ENCODE results near the gene HLF. TPM values are rescaled to one million over a fixed set of nuclear protein-coding genes. Genes with fewer than 3 reads are reported as not detected.

HLF gene
- total and polyA plus RNA-seq, 4 donors: 2.0 to 12.4 (median 8.8) TPM

GRCh38 chr17:55229276-55229675, 35.5 kb upstream of the HLF start:
- Histone ChIP-seq H3K4me1 (ENCODE audit: control insufficient read depth in 1 of 2, insufficient read depth in 2 of 2, low read length in 2 of 2) (no peaks in the 10 kb centered on the region), H3K36me3 (ENCODE audit: control insufficient read depth in 1 of 2, insufficient read depth in 2 of 2, low read length in 1 of 2) (no peaks in the 10 kb centered on the region), H3K27me3 (ENCODE audit: control insufficient read depth in 1 of 2, insufficient read depth in 2 of 2, low read length in 1 of 2) (no peaks in the 10 kb centered on the region), H3K4me3 (ENCODE audit: low read length in 2 of 2) (no peak overlapping the region), H3K9me3 (ENCODE audit: control insufficient read depth, low read length) (no peaks in the 10 kb centered on the region), H3K27ac (ENCODE audit: low read depth in 1 of 2, low read length in 2 of 2) (no peak overlapping the region)
- 68 to 75% methylated on average over 2 of the region's 2 CpGs for WGBS, 2 donors
- DNase-seq (no peak), ATAC-seq (ENCODE audit: low FRiP score) (no peak)
- intact Hi-C loops (cut with DNase I): no loop called here

DNA sequence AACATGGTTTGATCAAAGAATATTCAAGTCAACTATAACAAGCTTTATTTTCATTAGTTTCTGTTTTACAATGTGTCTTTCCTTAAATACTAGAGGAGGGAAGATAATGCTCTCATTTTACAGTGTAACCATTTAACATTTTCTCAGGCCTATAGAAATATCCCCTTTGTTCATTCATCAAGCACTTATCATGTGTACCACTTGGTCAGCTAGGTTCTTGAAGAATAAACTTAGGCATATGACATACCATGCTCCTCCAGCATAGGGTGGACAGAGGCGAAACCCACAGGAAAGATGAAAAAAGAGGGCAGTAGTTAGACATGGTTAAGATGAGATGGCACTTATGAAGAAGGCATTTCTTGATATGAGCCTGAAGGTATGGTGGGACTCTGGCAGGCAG, 34.0 kb upstream of the HLF start:
- Histone ChIP-seq H3K4me3 (ENCODE audit: low read length in 2 of 2) (no peak overlapping the region), H3K4me1 (ENCODE audit: control insufficient read depth in 1 of 2, insufficient read depth in 2 of 2, low read length in 2 of 2) (no peaks in the 10 kb centered on the region), H3K27ac (ENCODE audit: low read depth in 1 of 2, low read length in 2 of 2) (no peak overlapping the region), H3K27me3 (ENCODE audit: control insufficient read depth in 1 of 2, insufficient read depth in 2 of 2, low read length in 1 of 2) (no peaks in the 10 kb centered on the region), H3K9me3 (ENCODE audit: control insufficient read depth, low read length) (no peaks in the 10 kb centered on the region), H3K36me3 (ENCODE audit: control insufficient read depth in 1 of 2, insufficient read depth in 2 of 2, low read length in 1 of 2) (no peaks in the 10 kb centered on the region)
- WGBS, 2 donors: 85 to 96% methylated on average over 1 of the region's 1 CpG
- ATAC-seq (ENCODE audit: low FRiP score) (no peak), DNase-seq (no peak)
- intact Hi-C loops (cut with DNase I): no loop called here

GRCh38 chr17:55233840-55234239, 30.9 kb upstream of the HLF start:
- DNase-seq: no peak
- Histone ChIP-seq H3K4me1 (ENCODE audit: control insufficient read depth in 1 of 2, insufficient read depth in 2 of 2, low read length in 2 of 2) (no peaks in the 10 kb centered on the region), H3K27ac (ENCODE audit: low read depth in 1 of 2, low read length in 2 of 2) (no peak overlapping the region), H3K9me3 (ENCODE audit: control insufficient read depth, low read length) (no peaks in the 10 kb centered on the region), H3K36me3 (ENCODE audit: control insufficient read depth in 1 of 2, insufficient read depth in 2 of 2, low read length in 1 of 2) (no peaks in the 10 kb centered on the region), H3K27me3 (ENCODE audit: control insufficient read depth in 1 of 2, insufficient read depth in 2 of 2, low read length in 1 of 2) (no peaks in the 10 kb centered on the region), H3K4me3 (ENCODE audit: low read length in 2 of 2) (no peak overlapping the region)
- WGBS, 2 donors: 95 to 97% methylated on average over 3 of the region's 3 CpGs
- intact Hi-C loops (cut with DNase I): no loop called here
- no peak for ATAC-seq (ENCODE audit: low FRiP score)

DNA sequence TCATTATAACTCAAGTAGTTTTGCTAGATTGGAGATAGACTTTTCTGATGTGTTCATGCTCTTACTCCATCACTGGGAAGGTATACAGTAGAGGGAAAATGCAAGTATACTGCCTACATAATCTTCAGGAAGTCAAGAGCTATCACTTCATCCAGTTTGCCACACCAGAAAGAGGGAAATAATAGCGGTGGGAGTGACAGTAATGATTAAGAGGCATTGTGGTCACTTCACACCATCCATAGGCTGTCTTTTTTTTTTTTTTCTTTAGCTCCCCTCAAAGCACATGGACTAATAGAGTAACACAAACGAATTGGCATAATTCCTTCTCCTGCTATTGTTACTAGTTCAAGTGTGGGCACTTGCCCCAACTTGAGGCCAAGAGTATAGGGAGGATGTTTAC, 28.4 kb upstream of the HLF start:
- intact Hi-C loops (cut with DNase I): loop anchor here in 1 of 2 donors (2.0 kb wide), 1 partner anchor 60 kb away; no protein-coding TSS in a partner anchor
- ATAC-seq (ENCODE audit: low FRiP score) (no peak), DNase-seq (no peak)
- Histone ChIP-seq H3K4me3 (ENCODE audit: low read length in 2 of 2) (no peak overlapping the region), H3K4me1 (ENCODE audit: control insufficient read depth in 1 of 2, insufficient read depth in 2 of 2, low read length in 2 of 2) (no peaks in the 10 kb centered on the region), H3K27me3 (ENCODE audit: control insufficient read depth in 1 of 2, insufficient read depth in 2 of 2, low read length in 1 of 2) (no peaks in the 10 kb centered on the region), H3K27ac (ENCODE audit: low read depth in 1 of 2, low read length in 2 of 2) (no peak overlapping the region), H3K9me3 (ENCODE audit: control insufficient read depth, low read length) (no peaks in the 10 kb centered on the region), H3K36me3 (ENCODE audit: control insufficient read depth in 1 of 2, insufficient read depth in 2 of 2, low read length in 1 of 2) (no peaks in the 10 kb centered on the region)
- WGBS, 2 donors: 75 to 86% methylated on average over 2 of the region's 2 CpGs

DNA sequence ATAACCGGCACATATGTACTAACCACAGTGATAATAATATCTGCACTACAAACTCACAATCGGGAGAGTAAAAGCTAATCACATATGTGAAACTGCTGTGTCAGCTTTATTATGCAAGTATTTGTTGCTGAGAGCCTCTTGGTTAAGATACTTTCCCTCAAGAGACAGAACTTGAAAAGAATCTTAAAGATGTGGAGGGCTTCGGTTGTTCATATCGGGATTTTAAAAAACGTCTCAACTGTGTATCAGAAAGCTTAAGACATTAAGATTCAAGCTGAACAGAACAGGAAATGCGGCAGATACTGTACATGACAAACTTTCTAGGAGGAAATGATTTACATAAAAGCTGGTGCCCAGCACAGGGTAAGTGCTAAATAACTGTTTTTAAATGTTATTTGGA, 27.5 kb upstream of the HLF start:
- ATAC-seq (ENCODE audit: low FRiP score): no peak
- intact Hi-C loops (cut with DNase I): loop anchor here in 1 of 2 donors (2.0 kb wide), 1 partner anchor 60 kb away; no protein-coding TSS in a partner anchor
- Histone ChIP-seq H3K4me1 (ENCODE audit: control insufficient read depth in 1 of 2, insufficient read depth in 2 of 2, low read length in 2 of 2) (no peaks in the 10 kb centered on the region), H3K27me3 (ENCODE audit: control insufficient read depth in 1 of 2, insufficient read depth in 2 of 2, low read length in 1 of 2) (no peaks in the 10 kb centered on the region), H3K36me3 (ENCODE audit: control insufficient read depth in 1 of 2, insufficient read depth in 2 of 2, low read length in 1 of 2) (no peaks in the 10 kb centered on the region), H3K4me3 (ENCODE audit: low read length in 2 of 2) (no peak overlapping the region), H3K27ac (ENCODE audit: low read depth in 1 of 2, low read length in 2 of 2) (no peak overlapping the region), H3K9me3 (ENCODE audit: control insufficient read depth, low read length) (no peaks in the 10 kb centered on the region)
- WGBS, 2 donors: 59 to 65% methylated on average over 6 of the region's 6 CpGs
- no peak for DNase-seq

GRCh38 chr17:55237841-55238178, 26.9 kb upstream of the HLF start:
- no peaks in the 10 kb centered on the region for H3K36me3 ChIP-seq (ENCODE audit: control insufficient read depth in 1 of 2, insufficient read depth in 2 of 2, low read length in 1 of 2)
- ATAC-seq (ENCODE audit: low FRiP score): no peak
- intact Hi-C loops (cut with DNase I): loop anchor here (2.0 kb wide), 3 partner anchors 27 to 59 kb away; partner anchors contain the start of gene HLF (in 1 of the 2)
- WGBS, 2 donors: 3% methylated on average over 6 of the region's 6 CpGs
- peak overlapping the region; percentile 21 to 36 for H3K4me3 ChIP-seq (ENCODE audit: low read length in 2 of 2)
- no peaks in the 10 kb centered on the region for H3K27me3 ChIP-seq (ENCODE audit: control insufficient read depth in 1 of 2, insufficient read depth in 2 of 2, low read length in 1 of 2)
- peak overlapping the region in 1 of 2 donors; percentile 5 for H3K27ac ChIP-seq (ENCODE audit: low read depth in 1 of 2, low read length in 2 of 2)
- H3K9me3 ChIP-seq (ENCODE audit: control insufficient read depth, low read length): no peaks in the 10 kb centered on the region
- no peak for DNase-seq
- no peaks in the 10 kb centered on the region for H3K4me1 ChIP-seq (ENCODE audit: control insufficient read depth in 1 of 2, insufficient read depth in 2 of 2, low read length in 2 of 2)

- no peaks in the 10 kb centered on the region for H3K36me3 ChIP-seq (ENCODE audit: control insufficient read depth in 1 of 2, insufficient read depth in 2 of 2, low read length in 1 of 2)
- H3K4me3 ChIP-seq (ENCODE audit: low read length in 2 of 2): peak overlapping the region; percentile 36 to 63
- 0% methylated on average over 67 to 68 of the region's 68 CpGs for WGBS, 2 donors
- H3K9me3 ChIP-seq (ENCODE audit: control insufficient read depth, low read length): no peaks in the 10 kb centered on the region
- H3K4me1 ChIP-seq (ENCODE audit: control insufficient read depth in 1 of 2, insufficient read depth in 2 of 2, low read length in 2 of 2): no peaks in the 10 kb centered on the region
- H3K27ac ChIP-seq (ENCODE audit: low read depth in 1 of 2, low read length in 2 of 2): peak overlapping the region in 1 of 2 donors; percentile 5
- intact Hi-C loops (cut with DNase I): loop anchor here in 1 of 2 donors (2.0 kb wide), 2 partner anchors 26 to 56 kb away; partner anchors contain the start of gene HLF
- DNase-seq: peak; percentile 94 to 97
- ATAC-seq (ENCODE audit: low FRiP score): peak; percentile 99
- no peaks in the 10 kb centered on the region for H3K27me3 ChIP-seq (ENCODE audit: control insufficient read depth in 1 of 2, insufficient read depth in 2 of 2, low read length in 1 of 2)
Measured at GRCh38 chr17:55238179-55238930, 26.4 kb upstream of the HLF start.

GRCh38 chr17:55238931-55239297, 25.8 kb upstream of the HLF start:
- Histone ChIP-seq H3K4me3 (ENCODE audit: low read length in 2 of 2) (peak overlapping the region; percentile 36 to 63), H3K27me3 (ENCODE audit: control insufficient read depth in 1 of 2, insufficient read depth in 2 of 2, low read length in 1 of 2) (no peaks in the 10 kb centered on the region), H3K9me3 (ENCODE audit: control insufficient read depth, low read length) (no peaks in the 10 kb centered on the region), H3K36me3 (ENCODE audit: control insufficient read depth in 1 of 2, insufficient read depth in 2 of 2, low read length in 1 of 2) (no peaks in the 10 kb centered on the region), H3K27ac (ENCODE audit: low read depth in 1 of 2, low read length in 2 of 2) (no peak overlapping the region), H3K4me1 (ENCODE audit: control insufficient read depth in 1 of 2, insufficient read depth in 2 of 2, low read length in 2 of 2) (no peaks in the 10 kb centered on the region)
- WGBS, 2 donors: 2 to 4% methylated on average over 4 of the region's 4 CpGs
- no peak for ATAC-seq (ENCODE audit: low FRiP score)
- intact Hi-C loops (cut with DNase I): loop anchor here in 1 of 2 donors (2.0 kb wide), 2 partner anchors 26 to 56 kb away; partner anchors contain the start of gene HLF
- DNase-seq: no peak

DNA sequence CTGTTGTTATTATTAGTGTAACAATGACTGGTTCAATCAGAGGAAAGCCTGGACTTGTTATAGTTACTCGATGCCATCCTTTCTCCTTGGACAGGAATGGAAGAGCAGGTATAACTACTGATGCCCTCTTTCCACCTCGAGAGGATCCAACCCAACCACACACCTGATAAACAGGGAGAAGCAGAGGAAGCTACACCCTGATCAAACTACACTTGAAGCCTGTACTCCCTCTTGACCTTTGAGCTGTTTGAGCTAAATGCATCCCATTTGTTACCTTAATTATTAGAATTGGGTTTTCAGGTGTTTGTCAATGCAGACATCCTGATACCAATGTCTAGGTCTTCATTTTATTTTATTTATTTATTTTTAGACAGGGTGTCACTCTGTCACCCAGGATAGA, 23.7 kb upstream of the HLF start:
- WGBS, 2 donors: 87 to 92% methylated on average over 2 of the region's 2 CpGs
- intact Hi-C loops (cut with DNase I): no loop called here
- DNase-seq: no peak
- no peaks in the 10 kb centered on the region for H3K36me3 ChIP-seq (ENCODE audit: control insufficient read depth in 1 of 2, insufficient read depth in 2 of 2, low read length in 1 of 2)
- H3K27ac ChIP-seq (ENCODE audit: low read depth in 1 of 2, low read length in 2 of 2): no peak overlapping the region
- no peaks in the 10 kb centered on the region for H3K4me1 ChIP-seq (ENCODE audit: control insufficient read depth in 1 of 2, insufficient read depth in 2 of 2, low read length in 2 of 2)
- no peaks in the 10 kb centered on the region for H3K27me3 ChIP-seq (ENCODE audit: control insufficient read depth in 1 of 2, insufficient read depth in 2 of 2, low read length in 1 of 2)
- no peak for ATAC-seq (ENCODE audit: low FRiP score)
- H3K4me3 ChIP-seq (ENCODE audit: low read length in 2 of 2): no peak overlapping the region
- no peaks in the 10 kb centered on the region for H3K9me3 ChIP-seq (ENCODE audit: control insufficient read depth, low read length)

Data from aorta (tissue), 5 donors.